Glomerular visceral epithelial cell (primary cell): ENCODE data around the gene TRPM8.

Source experiments
- DNase-seq: peaks from one replicate; pipeline ENCODE4 v3.0.0-alpha.2; 2016; ENCODE audit errors: extremely low spot score

TRPM8 gene

DNA sequence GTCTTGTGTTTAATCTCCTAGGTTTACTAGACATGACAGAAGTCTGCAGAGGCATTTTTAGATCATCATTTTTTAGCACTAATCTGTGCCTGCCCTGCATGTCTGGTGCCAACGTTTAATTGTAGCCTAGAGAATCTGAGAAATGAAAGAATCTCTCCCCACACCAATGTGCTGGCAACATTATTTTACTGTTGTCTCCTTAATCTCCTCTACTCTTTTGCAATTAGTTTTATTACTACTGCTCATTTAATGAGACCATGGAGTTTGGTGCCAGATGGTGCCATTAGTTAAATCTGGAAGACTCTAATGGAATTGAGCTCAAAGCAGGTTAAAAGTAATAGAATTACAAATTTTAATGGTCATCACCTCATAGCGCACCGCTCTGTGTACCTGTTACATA, 129.3 kb downstream of the TRPM8 start:
- no peak for DNase-seq

DNA sequence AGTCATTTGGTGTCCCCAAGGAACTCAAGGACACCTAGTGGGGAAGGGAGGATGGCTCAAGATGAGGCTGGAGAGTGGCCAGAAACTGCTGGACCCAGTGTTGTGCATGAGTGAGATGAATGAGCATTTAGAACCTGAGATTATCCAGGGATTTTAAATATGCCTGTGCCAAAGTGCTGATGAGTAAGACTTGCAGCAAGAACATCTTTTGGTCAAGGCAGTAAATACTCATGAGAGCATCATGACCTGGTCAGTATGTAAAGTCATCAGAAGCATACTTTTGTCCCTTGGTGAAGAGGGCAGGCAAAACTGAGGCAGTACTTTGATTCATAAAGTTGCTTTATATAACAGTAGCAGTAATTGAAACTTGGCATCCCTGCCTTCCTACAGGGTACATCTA, 130.2 kb downstream of the TRPM8 start:
- DNase-seq, result no peak

DNA sequence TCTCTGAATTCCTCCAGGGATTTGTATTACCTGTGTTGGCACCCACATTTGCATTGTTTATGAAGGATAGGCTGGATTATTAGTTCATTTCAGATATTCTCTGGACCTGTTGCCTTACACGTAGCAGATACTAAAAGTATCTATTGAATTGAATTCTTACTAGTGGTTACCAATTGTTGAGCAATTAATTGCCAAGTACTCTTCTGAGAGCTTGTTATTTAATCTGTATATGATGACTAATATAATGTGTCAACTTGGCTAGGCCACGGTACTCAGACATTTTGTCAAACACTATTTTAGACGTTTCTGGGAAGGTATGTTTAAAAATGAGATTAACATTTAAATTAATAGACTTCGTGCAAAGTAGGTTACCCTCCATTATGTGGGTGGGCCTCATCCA, 130.9 kb downstream of the TRPM8 start:
- no peak for DNase-seq

DNA sequence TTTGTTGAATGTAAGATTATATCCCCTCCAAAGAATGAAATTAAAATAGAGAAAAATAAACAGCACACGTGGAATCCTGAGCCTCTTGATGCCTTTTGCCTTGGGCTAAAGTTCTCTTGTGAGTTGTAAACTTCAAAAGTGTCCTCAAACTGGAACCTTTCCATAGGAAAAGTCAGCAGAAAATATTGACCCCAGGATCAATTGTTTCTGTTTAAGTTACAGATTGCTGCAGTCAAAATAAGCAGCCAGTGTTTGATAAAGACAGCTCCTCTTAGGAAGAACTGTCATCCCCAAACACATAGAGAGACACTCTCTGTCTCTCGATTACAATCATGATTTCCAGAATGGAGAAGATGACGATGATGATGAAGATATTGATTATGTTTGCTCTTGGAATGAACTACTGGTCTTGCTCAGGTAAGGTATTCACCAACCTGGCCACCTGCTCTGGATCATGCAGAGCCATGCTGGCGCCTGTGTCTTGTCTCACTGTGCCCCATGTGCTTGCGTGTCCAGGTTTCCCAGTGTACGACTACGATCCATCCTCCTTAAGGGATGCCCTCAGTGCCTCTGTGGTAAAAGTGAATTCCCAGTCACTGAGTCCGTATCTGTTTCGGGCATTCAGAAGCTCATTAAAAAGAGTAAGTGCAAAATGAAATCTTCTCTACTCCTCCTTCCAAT, 133.4 kb downstream of the TRPM8 start, which contains the start of gene SPP2:
TSS of gene SPP2 (plus strand) at position 248 of the 681 bp plus-strand sequence. CDS start at position 333, 85 bp downstream.
- DNase-seq, result no peak

DNA sequence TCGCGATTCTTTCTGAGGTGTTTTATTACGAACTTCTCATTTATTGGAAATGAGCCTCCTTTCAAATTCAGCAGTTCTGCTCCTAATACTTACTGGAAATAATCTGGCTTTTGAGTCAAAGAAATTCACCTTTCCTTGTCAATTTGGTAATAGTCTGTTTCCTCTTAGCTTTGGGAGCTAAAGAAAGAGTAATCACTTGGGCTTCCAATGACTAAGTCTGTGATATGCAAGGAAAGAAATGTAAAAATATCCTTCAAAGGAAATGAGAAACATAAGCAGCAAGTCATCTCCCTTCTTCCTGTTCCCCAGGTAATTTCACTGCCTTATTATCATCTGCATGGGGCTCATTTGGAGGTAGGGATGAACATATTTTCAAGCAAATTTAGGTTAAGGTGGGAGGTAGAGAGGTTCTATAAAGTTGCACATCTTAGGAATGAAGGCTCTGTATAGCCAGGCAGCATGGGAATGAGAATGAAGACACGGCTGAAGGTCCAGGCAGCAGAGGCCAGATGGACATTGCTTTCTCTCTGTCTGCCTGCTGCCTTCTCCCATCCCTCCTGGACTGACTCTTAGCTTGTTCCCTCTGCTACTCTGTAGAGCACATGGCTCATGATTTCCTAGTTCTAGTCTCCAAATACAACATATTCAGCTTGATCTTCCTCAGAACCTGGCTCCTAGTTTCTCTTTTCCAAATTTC, 134.3 kb downstream of the TRPM8 start:
- DNase-seq, result no peak

DNA sequence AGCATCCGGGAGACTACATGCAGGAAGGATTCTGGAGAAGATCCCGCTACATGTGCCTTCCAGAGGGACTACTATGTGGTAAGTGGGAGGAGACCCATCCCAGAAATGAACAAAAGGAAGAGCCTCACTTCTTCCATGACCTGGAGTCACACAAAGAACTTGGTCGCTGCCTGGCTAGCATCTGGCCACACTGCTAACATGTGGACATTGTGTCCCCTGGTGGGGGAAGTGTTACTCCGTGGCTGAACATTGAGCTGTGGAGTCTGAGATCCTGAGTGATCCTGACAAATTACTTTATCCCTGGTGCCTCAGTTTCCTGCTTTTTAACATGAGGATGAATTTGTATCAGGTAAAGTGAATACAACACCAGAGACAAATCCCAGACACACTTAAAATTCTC, 141.7 kb downstream of the TRPM8 start:
- no peak for DNase-seq

DNA sequence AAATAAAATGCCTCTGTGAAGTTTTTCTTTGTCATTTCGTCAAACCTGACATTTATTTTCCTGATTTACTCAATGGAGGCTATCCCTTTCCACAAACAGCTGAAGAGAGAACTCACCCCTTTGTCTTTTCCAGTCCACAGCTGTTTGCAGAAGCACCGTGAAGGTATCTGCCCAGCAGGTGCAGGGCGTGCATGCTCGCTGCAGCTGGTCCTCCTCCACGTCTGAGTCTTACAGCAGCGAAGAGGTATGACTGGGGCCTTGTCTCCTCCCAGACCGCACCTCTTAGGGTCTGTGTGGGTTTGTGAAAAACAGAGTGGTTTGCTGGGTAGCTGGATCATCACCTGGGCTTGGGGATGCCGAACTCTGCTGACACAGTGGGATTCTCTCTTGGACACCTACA, 143.1 kb downstream of the TRPM8 start:
- DNase-seq, result no peak

DNA sequence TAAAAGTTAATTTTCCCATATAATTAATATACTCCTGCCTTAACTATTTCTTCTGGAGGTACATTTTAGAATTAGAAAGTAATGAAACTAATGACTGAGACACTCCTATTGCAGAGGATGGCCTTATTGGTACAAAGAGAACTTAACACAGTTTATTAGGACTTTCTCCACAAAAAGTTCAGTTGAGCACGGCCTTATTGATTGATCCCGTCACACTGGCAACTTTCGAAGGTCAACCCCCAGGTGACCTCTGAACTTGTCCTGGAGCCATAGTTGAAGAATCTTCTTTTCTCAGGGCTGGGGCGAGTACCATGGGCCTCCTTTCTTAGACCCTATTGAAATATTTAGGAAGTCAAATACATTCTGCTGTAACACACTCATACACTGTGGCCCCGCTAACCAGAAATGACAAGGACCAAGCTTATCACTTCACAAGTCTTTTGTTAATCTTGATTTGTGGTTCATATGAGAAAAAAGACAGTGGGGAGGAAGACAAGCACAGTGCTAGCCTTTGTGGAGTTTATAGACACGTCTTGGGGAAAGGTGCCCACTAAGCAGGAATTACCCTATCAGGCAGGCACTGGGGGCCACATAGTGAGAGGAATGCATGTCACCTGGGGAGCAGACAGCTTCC, 144.6 kb downstream of the TRPM8 start:
- DNase-seq, result no peak

DNA sequence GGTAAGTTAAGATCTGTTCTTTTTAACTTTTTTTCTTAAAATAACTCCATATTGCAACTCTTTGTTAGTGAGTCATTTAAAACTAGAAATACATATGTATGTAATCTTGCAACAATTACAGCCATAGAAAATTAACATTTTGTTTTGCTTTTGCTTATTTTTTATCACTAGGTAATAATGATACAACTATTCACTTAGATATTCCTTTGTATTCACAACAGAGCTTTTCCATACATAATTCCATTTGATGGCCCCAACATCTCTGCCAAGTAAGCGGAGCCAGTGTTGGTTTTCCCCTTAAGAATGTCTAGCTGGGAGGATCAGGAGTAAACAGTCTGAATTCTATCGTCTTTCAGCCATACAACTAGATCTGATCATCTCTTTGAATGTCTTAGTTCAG, 149.4 kb downstream of the TRPM8 start:
- no peak for DNase-seq
